ENCODE measurements around the gene SNRPA1.

The SNRPA1 gene

DNA sequence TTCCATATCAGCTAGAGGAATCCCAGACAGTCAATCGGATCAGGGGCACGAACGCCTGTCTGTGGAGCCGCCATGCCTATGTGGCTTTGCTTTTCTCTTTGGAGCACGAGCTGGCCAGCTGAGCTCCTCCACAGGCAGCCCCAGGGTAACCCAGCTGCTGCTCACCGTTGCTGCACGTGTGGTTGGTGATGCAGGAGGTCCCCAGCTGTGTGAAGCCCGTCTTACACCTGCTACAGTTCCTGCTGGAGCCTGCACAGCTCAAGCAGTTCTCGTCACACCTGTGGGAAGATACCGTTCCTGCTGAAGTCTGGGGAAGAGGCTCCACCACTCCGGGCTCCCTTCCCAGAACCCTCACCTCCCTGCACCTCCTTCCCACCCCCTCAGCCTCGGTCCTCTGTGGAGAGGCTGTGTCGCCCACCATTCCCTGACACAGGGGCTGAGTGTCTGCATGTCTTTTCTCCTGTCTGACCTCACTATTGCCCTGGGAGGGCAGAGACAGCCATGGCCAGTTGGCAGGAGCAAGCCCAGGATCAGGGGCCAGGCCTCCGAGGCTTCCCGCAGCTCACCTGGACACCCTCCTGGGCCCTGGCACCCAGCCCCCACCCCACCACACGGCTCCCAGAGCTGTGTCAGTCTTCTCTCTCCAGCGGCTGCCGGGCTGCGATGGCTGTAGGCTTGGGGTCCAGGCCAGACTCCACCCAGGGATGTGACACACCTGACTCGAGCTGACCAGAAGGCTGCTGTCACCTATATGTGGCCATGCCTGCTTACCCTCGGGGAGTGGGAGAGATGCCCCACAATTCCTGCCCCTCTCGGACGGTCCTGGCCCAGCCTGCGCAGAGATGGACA lies 12.2 kb upstream of the SNRPA1 start:
- no peak overlapping the region for H3K4me3 ChIP-seq (ENCODE audit: low read depth, low read length)
- no peak for DNase-seq (ENCODE audit: low read depth)
- TF ChIP-seq MAX (IDR thresholded peaks at IDR 0.05; ENCODE audit: low read depth, low read length) (no peak), POLR2A (IDR thresholded peaks at IDR 0.05; ENCODE audit: extremely low read depth, insufficient read length) (no peak), MYC (IDR thresholded peaks at IDR 0.05; ENCODE audit: low read depth, low read length) (no peak), CTCF (IDR thresholded peaks at IDR 0.05; ENCODE audit: low read depth, low read length) (no peak)

- no peak overlapping the region for H3K4me3 ChIP-seq (ENCODE audit: low read depth, low read length)
- no peak for DNase-seq (ENCODE audit: low read depth)
- no peak for TF ChIP-seq MAX (IDR thresholded peaks at IDR 0.05; ENCODE audit: low read depth, low read length)
- no peak for TF ChIP-seq CTCF (IDR thresholded peaks at IDR 0.05; ENCODE audit: low read depth, low read length)
- TF ChIP-seq POLR2A (IDR thresholded peaks at IDR 0.05; ENCODE audit: extremely low read depth, insufficient read length), result no peak
- no peak for TF ChIP-seq MYC (IDR thresholded peaks at IDR 0.05; ENCODE audit: low read depth, low read length)
Measured at GRCh38 chr15:101306341-101307047, 11.4 kb upstream of the SNRPA1 start.

GRCh38 chr15:101305820-101306255 lies 10.8 kb upstream of the SNRPA1 start:
- H3K4me3 ChIP-seq (ENCODE audit: low read depth, low read length), result no peak overlapping the region
- no peak for DNase-seq (ENCODE audit: low read depth)
- TF ChIP-seq POLR2A (IDR thresholded peaks at IDR 0.05; ENCODE audit: extremely low read depth, insufficient read length) (no peak), CTCF (IDR thresholded peaks at IDR 0.05; ENCODE audit: low read depth, low read length) (no peak), MYC (IDR thresholded peaks at IDR 0.05; ENCODE audit: low read depth, low read length) (no peak)

DNA sequence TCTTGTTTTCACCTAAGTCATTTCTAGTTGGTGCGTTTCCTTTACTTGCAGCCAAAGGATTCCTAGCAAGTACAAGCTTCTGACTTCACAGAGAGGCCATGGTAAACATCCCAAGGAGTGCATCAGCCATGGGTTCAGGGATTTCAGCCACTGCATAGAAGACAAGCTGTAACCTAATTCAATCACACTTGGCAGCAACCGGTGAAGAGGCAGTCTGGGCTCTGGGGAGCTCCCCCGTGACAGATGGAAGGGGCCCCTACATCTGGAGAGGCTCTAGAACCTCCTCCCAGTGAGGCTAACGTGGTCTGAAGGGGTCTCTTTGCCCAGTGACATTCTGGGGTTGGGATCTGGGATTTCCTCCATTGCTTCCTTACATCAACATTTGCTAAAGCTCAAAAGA lies 8.4 kb upstream of the SNRPA1 start:
- DNase-seq (ENCODE audit: low read depth), result no peak
- no peak for TF ChIP-seq MYC (IDR thresholded peaks at IDR 0.05; ENCODE audit: low read depth, low read length)
- TF ChIP-seq MAX (IDR thresholded peaks at IDR 0.05; ENCODE audit: low read depth, low read length), result no peak
- no peak for TF ChIP-seq CTCF (IDR thresholded peaks at IDR 0.05; ENCODE audit: low read depth, low read length)
- TF ChIP-seq POLR2A (IDR thresholded peaks at IDR 0.05; ENCODE audit: extremely low read depth, insufficient read length), result no peak
- no peak overlapping the region for H3K4me3 ChIP-seq (ENCODE audit: low read depth, low read length)

GRCh38 chr15:101296418-101297405 lies 1.7 kb upstream of the SNRPA1 start:
- TF ChIP-seq CTCF (IDR thresholded peaks at IDR 0.05; ENCODE audit: low read depth, low read length) (no peak), POLR2A (IDR thresholded peaks at IDR 0.05; ENCODE audit: extremely low read depth, insufficient read length) (no peak), MYC (IDR thresholded peaks at IDR 0.05; ENCODE audit: low read depth, low read length) (no peak), MAX (IDR thresholded peaks at IDR 0.05; ENCODE audit: low read depth, low read length) (no peak)
- DNase-seq (ENCODE audit: low read depth), result no peak
- peak overlapping the region; percentile 80 for H3K4me3 ChIP-seq (ENCODE audit: low read depth, low read length)
